ENCODE results near the gene AGRN. TPM values are rescaled to one million over a fixed set of nuclear protein-coding genes. Genes with fewer than 3 reads are reported as not detected.

AGRN gene
- total RNA-seq, 1 donor from 2014 or later = 166 TPM

DNA sequence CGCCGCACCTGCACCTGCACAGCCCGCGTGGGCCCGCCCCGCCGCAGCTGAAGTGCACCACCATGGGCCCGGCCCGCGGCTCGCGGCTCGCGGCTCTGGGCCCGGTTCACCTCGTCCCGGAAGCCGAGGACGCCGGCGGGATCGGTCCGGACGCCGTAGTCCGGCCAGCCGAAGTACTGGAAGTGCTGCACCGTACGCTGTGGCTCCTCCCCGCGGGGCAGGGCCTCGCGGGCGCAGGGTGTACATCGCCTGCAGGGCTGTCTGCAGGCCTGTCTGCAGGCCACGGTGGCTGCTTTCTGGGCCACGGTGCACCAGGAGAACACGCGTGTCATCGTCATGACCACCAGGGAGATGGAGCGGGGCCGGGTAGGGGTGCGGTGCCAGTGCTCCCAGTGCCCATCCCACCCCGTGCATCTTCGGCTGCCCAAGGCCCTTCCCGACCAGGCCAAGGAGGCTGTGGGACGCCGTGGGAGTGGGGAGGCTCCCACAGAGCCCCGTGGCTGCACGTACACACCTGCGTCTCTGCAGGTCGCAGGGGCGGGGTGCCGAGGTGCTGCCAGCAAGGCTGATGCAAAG is 47.5 kb downstream of the AGRN start:
- no peak for TF ChIP-seq CTCF (conservative IDR thresholded peaks at IDR 0.05)
- peaks cover 4% of the 10 kb centered on the region for H3K4me1 Mint-ChIP-seq (ENCODE audit: unreplicated experiment)
- H3K4me3 Mint-ChIP-seq = no peak overlapping the region
- no peaks in the 10 kb centered on the region for H3K36me3 Mint-ChIP-seq
- DNase-seq (ENCODE audit: extremely low spot score, unreplicated experiment) = no peak
- H3K27me3 Mint-ChIP-seq = peaks cover 10% of the 10 kb centered on the region
- no peaks in the 10 kb centered on the region for H3K9me3 Mint-ChIP-seq
- H3K27ac Mint-ChIP-seq = no peak overlapping the region

GRCh38 chr1:1067860-1068516 is 48.1 kb downstream of the AGRN start:
- Mint-ChIP-seq H3K4me3 (peak overlapping the region; percentile 83), H3K36me3 (no peaks in the 10 kb centered on the region), H3K27ac (no peak overlapping the region), H3K4me1 (ENCODE audit: unreplicated experiment) (peaks cover 4% of the 10 kb centered on the region), H3K27me3 (peaks cover 10% of the 10 kb centered on the region), H3K9me3 (no peaks in the 10 kb centered on the region)
- no peak for TF ChIP-seq CTCF (conservative IDR thresholded peaks at IDR 0.05)
- no peak for DNase-seq (ENCODE audit: extremely low spot score, unreplicated experiment)

DNA sequence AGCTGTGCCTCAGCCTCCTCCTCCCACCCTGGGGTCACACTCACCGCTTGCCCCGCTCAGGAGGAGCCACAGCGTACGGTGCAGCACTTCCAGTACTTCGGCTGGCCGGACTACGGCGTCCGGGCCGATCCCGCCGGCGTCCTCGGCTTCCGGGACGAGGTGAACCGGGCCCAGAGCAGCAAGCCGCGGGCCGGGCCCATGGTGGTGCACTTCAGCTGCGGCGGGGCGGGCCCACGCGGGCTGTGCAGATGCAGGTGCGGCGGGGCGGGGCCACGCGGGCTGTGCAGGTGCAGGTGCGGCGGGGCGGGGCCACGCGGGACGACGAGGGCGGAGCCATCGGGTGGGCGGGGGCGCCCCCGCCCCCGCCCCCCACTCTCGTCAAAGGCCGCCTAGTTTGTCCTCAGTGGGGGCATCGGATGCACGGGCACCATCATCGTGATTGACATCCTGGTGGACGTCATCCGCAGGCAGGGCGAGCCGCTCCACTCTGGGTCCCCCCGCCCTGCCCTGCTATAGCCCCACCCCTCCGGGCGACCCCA is 48.7 kb downstream of the AGRN start:
- peak overlapping the region; percentile 83 for H3K4me3 Mint-ChIP-seq
- H3K9me3 Mint-ChIP-seq = no peaks in the 10 kb centered on the region
- no peak for TF ChIP-seq CTCF (conservative IDR thresholded peaks at IDR 0.05)
- H3K36me3 Mint-ChIP-seq = no peaks in the 10 kb centered on the region
- peaks cover 10% of the 10 kb centered on the region for H3K27me3 Mint-ChIP-seq
- no peak overlapping the region for H3K27ac Mint-ChIP-seq
- peaks cover 4% of the 10 kb centered on the region for H3K4me1 Mint-ChIP-seq (ENCODE audit: unreplicated experiment)
- no peak for DNase-seq (ENCODE audit: extremely low spot score, unreplicated experiment)

- DNase-seq (ENCODE audit: extremely low spot score, unreplicated experiment) = peak; percentile 94
Measured at GRCh38 chr1:1069056-1069710, 49.3 kb downstream of the AGRN start.

More at GRCh38 chr1:1069056-1069710, 49.3 kb downstream of the AGRN start:
- no peaks in the 10 kb centered on the region for H3K36me3 Mint-ChIP-seq
- no peak overlapping the region for H3K27ac Mint-ChIP-seq
- no peak for TF ChIP-seq CTCF (conservative IDR thresholded peaks at IDR 0.05)
- peak overlapping the region; percentile 83 for H3K4me3 Mint-ChIP-seq
- H3K27me3 Mint-ChIP-seq = peaks cover 10% of the 10 kb centered on the region
- no peaks in the 10 kb centered on the region for H3K9me3 Mint-ChIP-seq
- peaks cover 4% of the 10 kb centered on the region for H3K4me1 Mint-ChIP-seq (ENCODE audit: unreplicated experiment)
